HG03139 (cell line): Measurements from ENCODE around the gene CFAP65.
A peak's percentile ranks its signal among the peaks of the same experiment; 100 is the strongest.

Experiments
- ATAC-seq: cut with Tn5 transposase; IDR thresholded peaks from one replicate; pipeline ENCODE4 v1.9.1; 2021; ENCODE audit not compliant: unreplicated experiment

The CFAP65 gene

DNA sequence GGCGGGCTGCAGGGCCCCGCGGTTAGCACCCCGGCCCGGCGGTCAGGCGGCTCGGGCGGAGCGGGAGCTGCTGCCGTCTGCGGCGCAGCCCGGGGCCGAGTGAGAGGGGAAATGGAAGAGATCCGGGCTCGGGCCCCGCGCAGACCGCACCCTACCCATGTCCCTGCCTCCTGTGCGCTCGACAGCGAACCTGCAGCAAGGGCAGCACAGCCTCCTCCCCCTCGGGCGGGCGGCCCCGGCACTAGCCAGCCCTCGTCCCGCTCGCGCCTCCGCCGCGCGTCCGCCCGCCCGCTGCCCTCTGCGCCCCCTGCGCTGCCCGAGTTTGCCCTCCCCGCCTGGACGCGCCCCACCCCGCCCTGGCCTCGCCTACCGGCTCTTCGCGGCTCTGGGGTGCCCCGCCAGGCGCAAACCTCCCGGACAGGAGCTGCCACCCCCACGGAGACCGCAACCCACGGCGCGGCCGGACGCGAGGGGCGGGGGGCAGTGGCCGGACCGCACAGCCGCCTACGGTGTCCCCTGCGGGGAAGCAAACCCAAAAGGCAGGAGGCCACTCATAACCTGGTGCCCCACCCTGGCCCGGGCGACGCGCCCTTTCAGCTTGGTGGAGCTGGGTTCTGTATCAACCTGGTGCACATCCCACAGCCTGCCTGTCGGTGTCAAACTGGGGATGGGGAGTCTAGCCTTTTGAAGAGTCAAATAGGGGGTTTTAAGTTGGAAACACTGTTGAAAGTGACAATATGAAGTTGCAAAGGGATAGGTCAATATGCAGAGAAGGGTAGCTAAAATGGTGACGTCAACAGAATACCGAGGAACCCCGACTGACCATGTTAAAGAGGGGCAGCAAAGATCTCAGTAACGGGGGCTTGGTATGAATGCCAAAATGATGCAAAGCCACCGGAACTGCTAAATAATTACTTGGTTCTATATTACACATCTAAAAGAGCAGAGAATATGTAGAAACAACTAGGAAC lies 19.8 kb upstream of the CFAP65 start, which contains the start of gene IHH:
TSS of gene IHH (minus strand) at position 101 of the 971 bp plus-strand sequence. CDS start 454 bp downstream, outside the sequence.
- ATAC-seq = no peak

DNA sequence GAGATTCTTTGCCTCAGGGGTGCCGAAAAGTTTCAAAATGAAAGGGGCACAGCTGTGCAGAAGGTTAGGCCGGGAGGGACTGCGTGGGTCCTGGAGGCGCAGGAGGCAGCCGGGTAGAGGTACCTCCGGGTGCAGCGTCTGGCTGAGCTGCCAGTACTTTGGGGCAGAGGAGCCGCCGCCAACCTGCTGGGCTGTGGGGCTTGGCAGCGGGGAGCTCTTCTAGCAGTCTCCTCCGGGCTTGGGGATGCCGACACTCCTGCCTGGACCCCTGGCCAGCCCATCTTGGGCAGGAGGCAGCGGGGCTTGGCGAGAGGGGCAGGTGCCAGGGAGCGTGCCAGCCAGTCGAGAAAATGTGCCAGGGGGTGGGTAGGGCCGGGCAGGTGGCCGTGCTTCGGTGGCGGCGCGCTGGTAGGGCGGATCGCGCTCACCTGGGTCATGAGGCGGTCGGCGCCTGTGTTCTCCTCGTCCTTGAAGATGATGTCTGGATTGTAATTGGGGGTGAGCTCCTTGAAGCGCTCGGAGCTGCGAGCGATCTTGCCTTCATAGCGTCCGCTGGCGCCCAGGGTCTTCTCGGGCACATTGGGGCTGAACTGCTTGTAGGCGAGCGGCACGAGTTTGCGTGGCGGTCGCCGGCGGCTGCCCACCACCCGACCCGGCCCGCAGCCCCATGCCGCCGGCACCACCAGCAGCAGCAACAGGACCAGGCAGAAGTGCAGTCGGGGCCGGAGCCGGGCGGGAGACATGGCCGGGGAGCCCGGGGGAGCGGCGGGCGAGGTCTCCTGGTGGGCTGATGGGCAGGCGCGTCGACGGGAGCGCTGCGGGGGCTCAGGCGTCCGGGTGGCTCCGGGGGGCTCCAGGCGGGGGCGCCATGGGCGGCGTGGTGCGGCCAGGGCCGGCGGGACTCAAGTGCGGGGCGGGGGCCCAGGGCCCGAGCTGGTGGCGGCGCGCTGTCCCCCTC lies 18.7 kb upstream of the CFAP65 start:
- no peak for ATAC-seq

- ATAC-seq = no peak
These were observed 18.0 kb upstream of the CFAP65 start for GRCh38 chr2:219059375-219059724.

DNA sequence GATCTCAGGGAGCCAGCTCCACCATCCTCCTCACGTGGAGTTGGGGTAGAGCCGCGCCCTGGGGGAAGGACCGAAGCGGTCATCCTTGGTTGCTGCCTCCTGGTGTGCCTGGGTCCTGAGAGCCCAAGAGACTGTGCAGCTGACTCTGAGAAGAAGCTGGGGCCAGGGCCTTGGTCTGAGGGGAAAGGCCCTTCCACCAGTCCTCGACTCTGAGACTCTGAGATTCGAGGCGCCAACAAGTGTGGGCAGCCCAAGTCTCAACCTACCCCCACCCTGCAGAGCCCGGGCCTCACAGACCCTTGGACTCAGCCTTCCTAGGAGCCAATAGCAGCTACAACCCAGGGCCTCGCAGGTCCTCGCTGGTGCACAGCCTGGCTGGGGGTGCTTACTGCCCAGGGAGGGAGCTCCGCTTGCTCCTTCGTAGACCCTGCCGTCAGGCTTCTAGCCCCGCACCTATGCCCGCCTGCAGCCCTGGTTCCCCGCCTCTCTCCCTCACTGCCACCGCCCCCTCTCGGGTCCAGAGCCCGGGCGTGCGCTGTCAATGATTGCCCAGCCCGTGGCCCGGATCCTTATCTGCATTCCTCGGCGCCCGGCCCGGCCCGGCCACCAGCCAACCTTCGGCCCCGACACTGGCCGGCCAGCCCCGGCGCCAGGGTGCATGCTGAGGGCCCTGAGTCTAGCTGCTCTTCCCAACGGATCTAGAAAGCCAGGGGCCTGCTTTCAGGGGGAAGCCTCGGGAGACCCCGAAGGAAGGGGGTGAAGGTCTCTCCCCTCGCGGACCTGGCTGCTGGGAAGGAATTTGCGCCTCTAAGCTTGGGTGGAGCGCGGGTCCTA lies 17.4 kb upstream of the CFAP65 start:
- no peak for ATAC-seq

GRCh38 chr2:219057709-219058540 lies 16.6 kb upstream of the CFAP65 start:
- ATAC-seq = peak; percentile 87

DNA sequence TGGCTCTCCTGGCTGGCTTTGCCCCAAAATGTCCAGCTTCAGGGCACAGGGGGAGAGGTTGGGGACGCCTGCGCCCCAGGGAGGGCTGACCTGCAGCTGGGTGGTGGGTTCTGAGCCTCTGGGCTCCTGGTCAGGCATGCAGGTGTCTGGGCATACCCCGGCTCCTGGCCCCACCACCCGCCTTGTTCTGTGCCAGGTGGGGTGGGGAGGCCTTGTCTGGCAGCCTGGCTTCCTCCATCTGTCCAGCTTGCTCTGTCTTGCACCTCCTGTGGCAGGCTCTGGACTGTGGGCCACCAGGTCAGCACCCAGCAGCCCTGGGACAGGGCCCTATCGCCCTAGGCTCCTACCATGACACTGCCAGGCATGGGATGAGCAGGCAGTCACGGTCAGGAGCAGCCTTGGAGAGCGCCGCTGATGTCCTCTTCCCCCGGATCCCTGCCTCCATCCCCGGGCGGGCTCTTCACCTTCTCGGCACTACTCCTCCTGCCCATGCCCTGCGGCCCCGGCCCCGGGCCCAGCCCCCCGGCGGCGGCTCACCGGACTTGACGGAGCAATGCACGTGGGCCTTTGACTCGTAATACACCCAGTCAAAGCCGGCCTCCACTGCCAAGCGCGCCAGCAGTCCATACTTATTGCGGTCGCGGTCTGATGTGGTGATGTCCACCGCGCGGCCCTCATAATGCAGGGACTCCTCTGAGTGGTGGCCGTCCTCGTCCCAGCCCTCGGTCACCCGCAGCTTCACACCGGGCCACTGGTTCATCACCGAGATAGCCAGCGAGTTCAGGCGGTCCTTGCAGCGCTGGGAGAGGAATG lies 15.8 kb upstream of the CFAP65 start:
- no peak for ATAC-seq

- ATAC-seq = no peak
These were observed 15.0 kb upstream of the CFAP65 start for GRCh38 chr2:219056176-219056895.

DNA sequence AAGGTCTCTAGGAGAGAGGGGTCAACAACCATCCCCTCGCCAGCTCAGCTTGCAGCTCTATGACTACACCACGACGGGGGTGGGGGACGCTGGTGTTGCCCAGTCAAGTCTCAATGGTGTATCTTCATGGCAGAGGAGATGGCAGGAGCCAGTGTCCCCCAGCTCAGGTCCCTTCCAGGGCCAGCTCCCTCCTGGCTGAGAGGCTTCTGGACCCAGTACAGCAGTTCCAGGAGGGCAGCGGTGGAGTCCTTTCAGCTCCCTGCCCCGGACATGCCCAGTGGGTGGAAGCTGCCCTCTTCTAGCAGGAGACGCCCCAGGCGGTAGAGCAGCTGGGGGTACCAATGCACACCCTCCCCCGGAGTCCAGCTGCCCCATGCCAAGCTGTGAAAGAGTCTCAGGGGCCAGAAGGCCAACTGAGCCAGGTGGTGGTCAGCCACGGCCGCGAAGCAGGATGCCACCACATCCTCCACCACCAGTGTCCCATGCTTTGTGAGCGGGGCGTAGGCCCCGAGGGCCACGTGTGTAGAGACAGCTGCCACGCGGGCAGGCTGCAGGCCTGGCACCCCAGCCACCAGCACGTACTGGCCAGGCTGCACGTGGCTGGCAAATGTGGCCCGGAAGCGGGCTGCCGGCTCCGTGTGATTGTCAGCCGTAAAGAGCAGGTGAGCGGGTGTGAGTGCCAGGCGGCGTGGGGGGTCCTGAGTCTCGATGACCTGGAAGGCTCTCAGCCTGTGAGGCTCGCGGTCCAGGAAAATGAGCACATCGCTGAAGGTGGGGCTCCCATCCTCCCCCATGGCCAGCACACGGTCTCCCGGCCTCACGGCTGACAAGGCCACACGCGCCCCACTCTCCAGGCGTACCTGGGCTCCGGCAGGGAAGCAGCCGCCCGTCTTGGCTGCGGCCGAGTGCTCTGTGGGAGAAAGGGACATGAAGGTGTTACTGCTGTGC lies 13.9 kb upstream of the CFAP65 start:
- no peak for ATAC-seq

DNA sequence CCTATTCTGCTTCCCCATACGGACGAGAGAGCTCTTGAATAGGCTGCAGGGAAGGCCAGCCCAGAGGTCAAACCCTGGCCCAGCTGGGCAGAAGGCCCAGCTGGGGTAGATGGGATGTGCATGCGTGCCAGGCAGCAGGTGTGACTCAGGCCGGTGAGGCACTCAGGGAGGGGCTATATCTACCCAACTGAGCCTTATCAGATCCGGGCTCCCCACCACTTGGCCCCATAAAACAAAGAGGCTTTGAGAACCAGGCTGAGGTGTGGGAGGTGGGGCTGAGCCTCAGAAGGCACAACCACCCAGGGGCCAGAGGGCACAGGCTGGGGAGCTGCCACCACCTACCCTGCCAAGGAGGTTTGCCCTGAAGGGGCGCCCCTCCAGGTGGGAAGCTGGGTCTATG lies 8.0 kb upstream of the CFAP65 start:
- no peak for ATAC-seq

GRCh38 chr2:219045937-219046550 lies 4.7 kb upstream of the CFAP65 start:
- ATAC-seq = no peak

- no peak for ATAC-seq
These were observed 1.4 kb upstream of the CFAP65 start for GRCh38 chr2:219042750-219043149.

DNA sequence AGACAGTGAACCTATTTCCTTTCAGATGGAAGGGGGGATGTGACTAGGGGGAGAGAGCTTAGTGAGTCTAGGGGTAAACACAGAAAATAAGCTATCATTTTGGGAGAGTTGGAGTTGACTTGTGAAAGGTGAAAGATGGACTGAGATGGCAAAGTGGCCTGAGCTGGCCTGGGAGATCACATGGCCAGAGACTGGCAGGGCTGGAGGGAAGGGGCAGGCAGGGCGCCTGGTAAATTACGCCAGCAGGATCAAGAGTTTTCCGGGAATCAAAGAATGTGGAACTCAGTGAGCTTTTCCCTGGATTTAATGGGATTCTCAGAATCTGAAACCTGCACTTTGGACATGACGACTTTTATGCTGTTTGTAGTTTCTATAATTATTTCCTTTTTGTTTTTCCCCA lies 841 bp upstream of the CFAP65 start:
- ATAC-seq = no peak

GRCh38 chr2:219038600-219038999 lies 2.7 kb downstream of the CFAP65 start:
- ATAC-seq = no peak

- ATAC-seq = no peak
These were observed 3.4 kb downstream of the CFAP65 start for GRCh38 chr2:219037783-219038499.

GRCh38 chr2:219035942-219036341 lies 5.4 kb downstream of the CFAP65 start:
- ATAC-seq = no peak

DNA sequence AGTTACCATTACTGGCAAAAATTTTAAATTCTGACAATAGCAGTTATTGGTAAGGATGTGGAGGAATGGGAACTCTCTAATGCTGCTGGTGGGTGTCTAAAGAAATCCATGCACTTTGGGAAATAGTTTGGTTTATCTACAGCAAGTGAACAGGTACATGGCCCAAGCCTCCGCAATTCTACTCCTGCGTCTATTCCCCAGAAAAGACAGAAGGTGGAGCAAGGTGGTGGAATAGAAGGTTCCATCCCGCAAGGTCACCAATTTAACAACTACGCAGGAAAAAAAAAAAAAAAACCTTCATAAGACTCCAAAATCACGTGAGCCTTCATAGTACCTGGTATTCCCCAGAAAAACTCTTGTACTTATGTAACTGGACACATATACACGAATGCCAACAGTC lies 6.5 kb downstream of the CFAP65 start:
- no peak for ATAC-seq
